Head of caudate nucleus (tissue), 42 donors: ENCODE results near the gene PEMT.
"Not testable (repeated sequence)": the region's sequence is repeated elsewhere in the genome, so short reads cannot be mapped to it uniquely, and the experiment has no call there.

Experiments
- DNase-seq, 42 donors: peaks; one replicate each; pipeline versions ENCODE4 v3.0.0 to v3.0.0-alpha.2; 2020 to 2021; ENCODE audit warnings: mixed read lengths in 7 of 42
- intact Hi-C: fragments of 100-400 bp; cut with DNase I; formaldehyde crosslinking; loops from one replicate; pipeline ENCODE4 v1.15.0; 2022

PEMT gene

GRCh38 chr17:17591355-17592298, at the start of gene PEMT:
PEMT (minus strand) TSS chr17:17591708; CDS start chr17:17591626, 82 bp downstream.
- intact Hi-C loops, result no loop called here
- peak; percentile 92 to 100 (median 98) for DNase-seq

GRCh38 chr17:17639661-17640270, 48.3 kb upstream of the PEMT start:
- intact Hi-C loops, result loop anchor here (2.0 kb wide), 1 partner anchor 285 kb away; no protein-coding TSS in a partner anchor
- peak in 3 of 42 donors; percentile 5 to 12 (median 12) for DNase-seq

GRCh38 chr17:17638467-17638866, 47.0 kb upstream of the PEMT start:
- DNase-seq, result no peak
- intact Hi-C loops, result no loop called here

GRCh38 chr17:17636272-17636885, 44.9 kb upstream of the PEMT start:
- intact Hi-C loops, result no loop called here
- no peak for DNase-seq

GRCh38 chr17:17635537-17636271, 44.2 kb upstream of the PEMT start:
- intact Hi-C loops, DNase-seq: not testable (repeated sequence)

- intact Hi-C loops, result no loop called here
- no peak for DNase-seq
Measured at GRCh38 chr17:17635126-17635525, 43.6 kb upstream of the PEMT start.

GRCh38 chr17:17633310-17633709, 41.8 kb upstream of the PEMT start:
- no peak for DNase-seq
- intact Hi-C loops, result no loop called here

GRCh38 chr17:17632690-17633089, 41.2 kb upstream of the PEMT start:
- DNase-seq, intact Hi-C loops: not testable (repeated sequence)

- intact Hi-C loops, result no loop called here
- DNase-seq, result peak in 1 of 42 donors; percentile 9
Measured at GRCh38 chr17:17628388-17629008, 37.0 kb upstream of the PEMT start.

- intact Hi-C loops, result no loop called here
- DNase-seq, result no peak
Measured at GRCh38 chr17:17626840-17627239, 35.3 kb upstream of the PEMT start.

- no peak for DNase-seq
- intact Hi-C loops, result no loop called here
Measured at GRCh38 chr17:17626151-17626805, 34.8 kb upstream of the PEMT start.

- DNase-seq, result no peak
- intact Hi-C loops, result no loop called here
Measured at GRCh38 chr17:17624741-17625140, 33.2 kb upstream of the PEMT start.

- intact Hi-C loops, result no loop called here
- no peak for DNase-seq
Measured at GRCh38 chr17:17623904-17624303, 32.4 kb upstream of the PEMT start.

- no peak for DNase-seq
- intact Hi-C loops, result no loop called here
Measured at GRCh38 chr17:17621254-17621653, 29.7 kb upstream of the PEMT start.

- DNase-seq, result peak in 28 of 42 donors; percentile 16 to 81 (median 44)
- intact Hi-C loops, result no loop called here
Measured at GRCh38 chr17:17613708-17614114, 22.2 kb upstream of the PEMT start.

GRCh38 chr17:17612085-17613022, 20.8 kb upstream of the PEMT start:
- DNase-seq, result no peak
- intact Hi-C loops, result no loop called here

GRCh38 chr17:17609121-17609520, 17.6 kb upstream of the PEMT start:
- DNase-seq, result no peak
- intact Hi-C loops, result no loop called here
